ENCODE results near the gene ALS2CL.

The ALS2CL gene

GRCh38 chr3:46626039-46626438 is 67.4 kb downstream of the ALS2CL start:
- TF ChIP-seq, protein P1, sequence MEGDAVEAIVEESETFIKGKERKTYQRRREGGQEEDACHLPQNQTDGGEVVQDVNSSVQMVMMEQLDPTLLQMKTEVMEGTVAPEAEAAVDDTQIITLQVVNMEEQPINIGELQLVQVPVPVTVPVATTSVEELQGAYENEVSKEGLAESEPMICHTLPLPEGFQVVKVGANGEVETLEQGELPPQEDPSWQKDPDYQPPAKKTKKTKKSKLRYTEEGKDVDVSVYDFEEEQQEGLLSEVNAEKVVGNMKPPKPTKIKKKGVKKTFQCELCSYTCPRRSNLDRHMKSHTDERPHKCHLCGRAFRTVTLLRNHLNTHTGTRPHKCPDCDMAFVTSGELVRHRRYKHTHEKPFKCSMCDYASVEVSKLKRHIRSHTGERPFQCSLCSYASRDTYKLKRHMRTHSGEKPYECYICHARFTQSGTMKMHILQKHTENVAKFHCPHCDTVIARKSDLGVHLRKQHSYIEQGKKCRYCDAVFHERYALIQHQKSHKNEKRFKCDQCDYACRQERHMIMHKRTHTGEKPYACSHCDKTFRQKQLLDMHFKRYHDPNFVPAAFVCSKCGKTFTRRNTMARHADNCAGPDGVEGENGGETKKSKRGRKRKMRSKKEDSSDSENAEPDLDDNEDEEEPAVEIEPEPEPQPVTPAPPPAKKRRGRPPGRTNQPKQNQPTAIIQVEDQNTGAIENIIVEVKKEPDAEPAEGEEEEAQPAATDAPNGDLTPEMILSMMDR (IDR thresholded peaks at IDR 0.05; ENCODE audit: low read depth, low read length, missing control alignments) = no peak

DNA sequence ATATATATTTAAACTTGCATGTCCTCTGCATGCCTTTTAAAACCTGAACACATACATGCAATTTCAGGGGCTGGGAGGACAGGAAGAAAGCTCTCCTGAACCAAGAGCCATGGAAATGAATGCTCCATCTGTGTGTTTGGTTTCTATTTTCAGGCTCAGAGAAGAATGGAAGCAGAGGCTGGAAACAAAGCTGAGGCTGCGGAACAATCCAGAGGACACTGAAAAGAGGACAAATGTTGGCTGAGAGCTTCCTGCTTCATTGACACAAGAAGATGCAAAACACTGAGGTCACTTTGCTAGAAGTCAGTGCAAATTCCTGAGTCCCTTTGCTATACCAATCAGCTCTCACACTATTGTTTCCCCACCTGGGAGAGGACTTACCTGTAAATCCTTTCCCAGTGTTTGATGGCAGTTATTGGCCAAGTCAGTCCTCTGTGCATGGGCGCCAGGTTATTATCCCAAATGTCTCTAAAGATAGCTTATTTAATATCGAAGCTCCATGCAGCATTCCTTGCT is 68.4 kb downstream of the ALS2CL start:
- no peak for DNase-seq (ENCODE audit: extremely low read depth, low read depth)
- TF ChIP-seq, protein P1 (IDR thresholded peaks at IDR 0.05; ENCODE audit: low read depth, low read length, missing control alignments) = no peak
- no peak overlapping the region for H3K4me3 ChIP-seq (replicated peaks; ENCODE audit: low read depth, low read length)

More at GRCh38 chr3:46626039-46626438, 67.4 kb downstream of the ALS2CL start:
- H3K4me3 ChIP-seq (replicated peaks; ENCODE audit: low read depth, low read length) = no peak overlapping the region
- no peak for DNase-seq (ENCODE audit: extremely low read depth, low read depth)

- no peak overlapping the region for H3K4me3 ChIP-seq (replicated peaks; ENCODE audit: low read depth, low read length)
- DNase-seq (ENCODE audit: extremely low read depth, low read depth) = no peak
- TF ChIP-seq, protein P1 (IDR thresholded peaks at IDR 0.05; ENCODE audit: low read depth, low read length, missing control alignments) = no peak
Measured at GRCh38 chr3:46624533-46624932, 68.9 kb downstream of the ALS2CL start.

DNA sequence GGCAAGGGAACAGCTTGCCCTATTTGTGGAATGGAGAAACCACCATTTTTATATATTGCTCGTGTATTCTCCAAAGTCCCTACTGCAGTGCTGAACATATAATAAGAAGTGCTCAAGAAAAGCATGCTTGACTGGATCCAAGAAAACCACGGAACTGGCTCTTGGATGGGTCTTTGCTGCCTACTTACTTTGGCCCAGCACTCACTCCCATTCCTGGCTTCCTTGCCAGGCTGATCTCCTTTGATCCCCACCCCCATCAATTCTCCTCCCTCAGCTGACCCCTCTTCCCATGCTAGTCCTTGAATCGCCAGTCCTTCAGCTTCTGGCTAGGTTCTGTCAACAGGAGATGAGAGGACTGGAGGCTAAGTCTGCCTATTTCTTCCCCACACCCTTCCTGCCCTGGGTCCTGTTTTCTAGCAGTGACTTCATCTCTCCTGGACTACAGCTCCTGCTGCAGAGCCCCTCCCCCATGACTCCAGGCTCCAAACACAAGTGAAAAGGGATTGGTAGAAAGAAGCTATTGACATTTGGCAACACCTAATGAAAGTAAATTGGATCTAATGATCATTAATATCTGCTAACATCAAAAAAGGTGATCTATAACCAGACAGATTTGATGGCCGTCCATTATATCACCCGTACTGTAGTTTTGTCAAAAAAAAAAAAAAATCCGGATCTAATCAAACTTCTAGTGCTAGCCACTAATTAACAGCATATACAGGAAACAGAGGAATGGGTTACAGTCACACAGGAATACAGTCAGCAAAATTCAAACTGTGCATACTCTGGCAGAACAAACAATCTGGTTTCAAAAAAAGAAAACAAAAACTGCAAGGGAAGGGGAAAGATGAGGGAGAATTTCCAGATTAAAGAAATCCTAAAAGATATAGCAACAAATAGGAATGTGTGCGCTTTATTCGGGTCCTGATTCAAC is 73.4 kb downstream of the ALS2CL start:
- DNase-seq (ENCODE audit: extremely low read depth, low read depth) = no peak
- no peak overlapping the region for H3K4me3 ChIP-seq (replicated peaks; ENCODE audit: low read depth, low read length)
- TF ChIP-seq, protein P1 (IDR thresholded peaks at IDR 0.05; ENCODE audit: low read depth, low read length, missing control alignments) = no peak

All from HFF-Myc (cell line).